IMR-90 (cell line): ENCODE measurements around the gene GPR3. TPM values are rescaled to one million over a fixed set of nuclear protein-coding genes. Genes with fewer than 3 reads are reported as not detected.

Experiments
- ATAC-seq: fragments of 200-7000 bp; cut with Tn5 transposase; 2 replicates; pipeline ENCODE4 v1.9.1; 2020; ENCODE audit warnings: low read depth, mild to moderate bottlenecking, moderate library complexity
- BruUV-seq: library from RNA; stranded (reverse); fragments of 400-500 nt; replicated peaks from 2 replicates; lab custom pipeline; 2021; lab: Mats Ljungman, UMichigan
- CTCF ChIA-PET: fragments of 300-600 bp; formaldehyde crosslinking; extraction: SDS; loops from one replicate; lab custom pipeline; 2021; ENCODE audit warnings: antibody characterized with exemption; lab: Yijun Ruan, JAX
- POLR2A ChIA-PET: fragments of 300-600 bp; sonication (Branson Sonifier 250); formaldehyde crosslinking; loops from one replicate; lab custom pipeline; 2022; ENCODE audit warnings: antibody characterized with exemption; ENCODE audit not compliant: unreplicated experiment; lab: Charles Lee
- DNase-seq: peaks from one replicate; pipeline ENCODE4 v3.0.0; 2013
- H2AFZ ChIP-seq: replicated peaks from 2 replicates; pipeline ENCODE3; 2013; ENCODE audit warnings: low read length, mild to moderate bottlenecking; ENCODE audit not compliant: poor library complexity
- H2AK5ac ChIP-seq: 2 replicates; pipeline ENCODE4 v1.6.1; 2013; ENCODE audit warnings: low read depth, low read length, inconsistent platforms
- H2AK9ac ChIP-seq: replicated peaks from 2 replicates; pipeline ENCODE3; 2013; ENCODE audit warnings: mild to moderate bottlenecking, low read depth, low read length, moderate library complexity; ENCODE audit not compliant: poor library complexity
- H2BK120ac ChIP-seq: 2 replicates; pipeline ENCODE4 v1.6.1; 2013; ENCODE audit warnings: low read depth, low read length, inconsistent platforms
- H2BK15ac ChIP-seq: 3 replicates; pipeline ENCODE4 v1.6.1; 2013; ENCODE audit warnings: low read depth, low read length, inconsistent platforms
- H2BK20ac ChIP-seq: 2 replicates; pipeline ENCODE4 v1.6.1; 2013; ENCODE audit warnings: low read depth, mild to moderate bottlenecking, inconsistent platforms, low read length, moderate library complexity
- H2BK5ac ChIP-seq: 2 replicates; pipeline ENCODE4 v1.6.1; 2013; ENCODE audit warnings: mild to moderate bottlenecking, low read depth, low read length, inconsistent platforms; ENCODE audit not compliant: poor library complexity, severe bottlenecking
- H3K14ac ChIP-seq: replicated peaks from 2 replicates; pipeline ENCODE4 v1.6.1; 2013; ENCODE audit warnings: low read depth, low read length, inconsistent platforms
- H3K18ac ChIP-seq: 2 replicates; pipeline ENCODE4 v1.6.1; 2013; ENCODE audit warnings: low read depth, low read length, control low read depth
- H3K23ac ChIP-seq: 2 replicates; pipeline ENCODE4 v1.6.1; 2013; ENCODE audit warnings: low read depth, low read length, inconsistent platforms
- H3K27ac ChIP-seq: 2 replicates; pipeline ENCODE4 v1.5.1; 2013; ENCODE audit warnings: mild to moderate bottlenecking, control low read depth, low read length; ENCODE audit not compliant: insufficient read depth
- H3K27me3 ChIP-seq: 2 replicates; pipeline ENCODE4 v1.6.1; 2013; ENCODE audit warnings: low read length; ENCODE audit not compliant: control insufficient read depth, insufficient read depth
- H3K36me3 ChIP-seq: 2 replicates; pipeline ENCODE4 v1.6.1; 2013; ENCODE audit warnings: low read length, mixed read lengths; ENCODE audit not compliant: control insufficient read depth, insufficient read depth
- H3K4ac ChIP-seq: 2 replicates; pipeline ENCODE4 v1.6.1; 2013; ENCODE audit warnings: low read depth, low read length, inconsistent platforms
- H3K4me1 ChIP-seq: 2 replicates; pipeline ENCODE4 v1.6.1; 2013; ENCODE audit warnings: low read length, mixed read lengths; ENCODE audit not compliant: control insufficient read depth, insufficient read depth
- H3K4me2 ChIP-seq: 2 replicates; pipeline ENCODE4 v1.6.1; 2013; ENCODE audit warnings: low read depth, mild to moderate bottlenecking, control low read depth, low read length, moderate library complexity
- H3K4me3 ChIP-seq: 2 replicates; pipeline ENCODE4 v1.5.1; 2013; ENCODE audit warnings: low read depth, mild to moderate bottlenecking, control low read depth, low read length, moderate library complexity; ENCODE audit not compliant: insufficient read depth
- H3K56ac ChIP-seq: 2 replicates; pipeline ENCODE4 v1.6.1; 2013; ENCODE audit warnings: low read length, inconsistent platforms; ENCODE audit not compliant: insufficient read depth; ENCODE audit errors: extremely low read depth
- H3K79me1 ChIP-seq, 2 experiments: 2 replicates each; pipeline ENCODE4 v1.6.1; 2013; ENCODE audit warnings: low read length in 2 of 2, inconsistent platforms in 1 of 2, low read depth in 1 of 2
- H3K9ac ChIP-seq: 2 replicates; pipeline ENCODE4 v1.6.1; 2013; ENCODE audit warnings: low read depth, low read length, control low read depth
- H3K9me1 ChIP-seq: 2 replicates; pipeline ENCODE4 v1.6.1; 2013; ENCODE audit warnings: low read length, inconsistent platforms; ENCODE audit not compliant: insufficient read depth
- H3K9me3 ChIP-seq: 2 replicates; pipeline ENCODE4 v1.6.1; 2013; ENCODE audit warnings: low read length; ENCODE audit not compliant: control insufficient read depth, insufficient read depth
- H4K20me1 ChIP-seq: 2 replicates; pipeline ENCODE4 v1.6.1; 2013; ENCODE audit warnings: low read length, inconsistent platforms; ENCODE audit not compliant: insufficient read depth
- H4K5ac ChIP-seq: 2 replicates; pipeline ENCODE4 v1.6.1; 2013; ENCODE audit warnings: mild to moderate bottlenecking, low read depth, low read length, control low read depth
- H4K8ac ChIP-seq, 2 experiments: 2 replicates each; pipeline ENCODE4 v1.6.1; 2013; ENCODE audit warnings: low read depth in 2 of 2, low read length in 2 of 2, control low read depth in 1 of 2, inconsistent platforms in 1 of 2
- H4K91ac ChIP-seq: 2 replicates; pipeline ENCODE4 v1.6.1; 2013; ENCODE audit warnings: low read depth, low read length, inconsistent platforms; ENCODE audit not compliant: insufficient read depth
- CEBPB ChIP-seq: IDR thresholded peaks from 2 replicates; pipeline ENCODE4 v1.6.1; 2012; ENCODE audit warnings: low read depth, low read length, improper control_type of control experiment
- CHD1 ChIP-seq: IDR thresholded peaks from 2 replicates; pipeline ENCODE4 v1.6.1; 2012; ENCODE audit warnings: low read depth, low read length, improper control_type of control experiment
- RAD21 ChIP-seq: IDR thresholded peaks from 2 replicates; pipeline ENCODE4 v1.6.1; 2012; ENCODE audit warnings: low read length, improper control_type of control experiment
- RCOR1 ChIP-seq: IDR thresholded peaks from 2 replicates; pipeline ENCODE4 v1.6.1; 2012; ENCODE audit warnings: mild to moderate bottlenecking, low read length, improper control_type of control experiment; ENCODE audit not compliant: insufficient replicate concordance
- WGBS, 2 experiments: methylation state at CpG; one replicate each; pipeline versions ENCODE4 v1.1.5 to v1.1.7; 2013; ENCODE audit warnings: missing lambda C conversion rate in 2 of 2; ENCODE audit not compliant: insufficient read length in 1 of 2; ENCODE audit errors: extremely low coverage in 2 of 2; 5-methylcytosine and 5-hydroxymethylcytosine counted together
- dilution Hi-C: fragments of 300-500 bp; cut with HindIII; formaldehyde crosslinking; loops from one replicate; pipeline ENCODE4 v1.14.3; 2018; ENCODE audit warnings: low sequenced_read_pairs; ENCODE audit not compliant: unreplicated experiment
- in situ Hi-C: fragments of 300-500 bp; cut with MboI; formaldehyde crosslinking; loops from 3 replicates; pipeline ENCODE4 v1.14.3; 2019; ENCODE audit warnings: low sequenced_read_pairs, inconsistent platforms, mixed read lengths
- intact Hi-C: fragments of 100-400 bp; cut with micrococcal nuclease; formaldehyde crosslinking; loops from 2 replicates; pipeline ENCODE4 v1.10.0; 2022
- polyA plus RNA-seq, 3 experiments: library from polyadenylated mRNA; depleted of rRNA; stranded (reverse); fragments of >200 nt; gene quantifications; 2 replicates each; pipeline ENCODE4 v1.2.3, GENCODE V29; 2012; ENCODE audit warnings: low replicate concordance in 1 of 3
- total RNA-seq: library from RNA; depleted of rRNA; stranded (reverse); fragments of >200 nt; gene quantifications from 2 replicates; pipeline ENCODE4 v1.2.3, GENCODE V29; 2012
- TF ChIP-seq, protein P1 (sequence below): fragments of 150-350 bp; IDR thresholded peaks from 2 replicates; pipeline ENCODE4 v1.6.1; 2017; ENCODE audit warnings: mild to moderate bottlenecking, antibody characterized with exemption, low read length, low read depth

GPR3 gene
- total and polyA plus RNA-seq, 2 of the 4 experiments (the other 2 are of a cell fraction), result 0.72 to 4.8 TPM

DNA sequence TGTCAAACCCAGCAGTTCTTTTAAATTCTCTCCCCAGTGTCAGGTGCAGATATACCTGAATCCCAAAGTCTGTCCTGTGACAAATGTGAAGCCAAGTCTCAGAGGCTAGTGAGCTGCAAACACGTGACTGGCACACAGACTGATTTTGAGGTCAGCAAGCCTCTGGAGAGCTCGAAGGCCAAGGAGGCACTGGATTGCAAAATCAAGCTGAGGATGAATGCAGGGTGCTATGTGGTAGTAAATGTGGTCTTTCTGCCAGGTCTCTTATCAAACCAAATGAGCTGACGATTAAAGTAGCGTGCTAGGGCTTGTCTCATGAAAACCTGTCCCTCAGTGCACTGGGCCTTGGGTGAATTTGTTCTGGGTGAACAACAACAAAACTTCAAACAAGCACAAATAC, 20.6 kb downstream of the GPR3 start:
- in situ Hi-C loops (loop anchor here (10.0 kb wide), 1 partner anchor 252 kb away; no protein-coding TSS in a partner anchor), intact Hi-C loops (no loop called here), dilution Hi-C loops (no loop called here)
- H3K23ac ChIP-seq, result no peak overlapping the region
- H2AK9ac ChIP-seq, result no peak overlapping the region
- no peak overlapping the region for H4K5ac ChIP-seq
- no peak overlapping the region for H3K27ac ChIP-seq
- H3K9ac ChIP-seq, result no peak overlapping the region
- no peak overlapping the region for H2BK20ac ChIP-seq
- no peak overlapping the region for H3K4me2 ChIP-seq
- TF ChIP-seq, protein P1, sequence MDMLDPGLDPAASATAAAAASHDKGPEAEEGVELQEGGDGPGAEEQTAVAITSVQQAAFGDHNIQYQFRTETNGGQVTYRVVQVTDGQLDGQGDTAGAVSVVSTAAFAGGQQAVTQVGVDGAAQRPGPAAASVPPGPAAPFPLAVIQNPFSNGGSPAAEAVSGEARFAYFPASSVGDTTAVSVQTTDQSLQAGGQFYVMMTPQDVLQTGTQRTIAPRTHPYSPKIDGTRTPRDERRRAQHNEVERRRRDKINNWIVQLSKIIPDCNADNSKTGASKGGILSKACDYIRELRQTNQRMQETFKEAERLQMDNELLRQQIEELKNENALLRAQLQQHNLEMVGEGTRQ, result no peak
- TF ChIP-seq CEBPB, result no peak
- no peak for TF ChIP-seq CHD1
- no peak for TF ChIP-seq RCOR1
- TF ChIP-seq RAD21, result no peak
- no peak overlapping the region for H3K4me3 ChIP-seq
- no peak overlapping the region for H2AK5ac ChIP-seq
- no peaks in the 10 kb centered on the region for H4K20me1 ChIP-seq
- H3K14ac ChIP-seq, result no peak overlapping the region
- peaks cover 66% of the 10 kb centered on the region for H3K36me3 ChIP-seq
- peaks cover 40 to 54% of the 10 kb centered on the region in 2 experiments for H3K79me1 ChIP-seq
- peaks cover 8% of the 10 kb centered on the region; the same call in 1 of the 2 replicates for H3K9me1 ChIP-seq
- no peak overlapping the region for H3K56ac ChIP-seq
- no peak overlapping the region for H2BK120ac ChIP-seq
- ChIA-PET POLR2A (no interaction called here), CTCF (interaction anchor here (1.5 kb wide), 1 partner anchor 11 kb away, joined by 3 read pairs; no protein-coding TSS in a partner anchor)
- BruUV-seq, result no TSS peak
- no peak overlapping the region for H2AFZ ChIP-seq
- H4K8ac ChIP-seq, result no peak overlapping the region
- WGBS, 2 experiments, result 80% methylated on average over 1 of the region's 4 CpGs; no CpG with 5 or more reads in 1 of the 2 experiments
- H3K18ac ChIP-seq, result no peak overlapping the region
- no peak overlapping the region for H3K4ac ChIP-seq
- H2BK15ac ChIP-seq, result no peak overlapping the region
- ATAC-seq (no peak), DNase-seq (no peak)
- H2BK5ac ChIP-seq, result no peak overlapping the region
- peaks cover 3% of the 10 kb centered on the region for H3K4me1 ChIP-seq
- no peaks in the 10 kb centered on the region for H3K9me3 ChIP-seq
- H3K27me3 ChIP-seq, result no peaks in the 10 kb centered on the region
- no peak overlapping the region for H4K91ac ChIP-seq
